ENCODE results near the gene CDK5. TPM values are rescaled to one million over a fixed set of nuclear protein-coding genes. Genes with fewer than 3 reads are reported as not detected.

CDK5 gene
- total and polyA plus RNA-seq, 2 of the 13 experiments (the other 11 are each of a cell fraction or from before 2014, with no cell fraction given) = 16.4 to 21.3 TPM

DNA sequence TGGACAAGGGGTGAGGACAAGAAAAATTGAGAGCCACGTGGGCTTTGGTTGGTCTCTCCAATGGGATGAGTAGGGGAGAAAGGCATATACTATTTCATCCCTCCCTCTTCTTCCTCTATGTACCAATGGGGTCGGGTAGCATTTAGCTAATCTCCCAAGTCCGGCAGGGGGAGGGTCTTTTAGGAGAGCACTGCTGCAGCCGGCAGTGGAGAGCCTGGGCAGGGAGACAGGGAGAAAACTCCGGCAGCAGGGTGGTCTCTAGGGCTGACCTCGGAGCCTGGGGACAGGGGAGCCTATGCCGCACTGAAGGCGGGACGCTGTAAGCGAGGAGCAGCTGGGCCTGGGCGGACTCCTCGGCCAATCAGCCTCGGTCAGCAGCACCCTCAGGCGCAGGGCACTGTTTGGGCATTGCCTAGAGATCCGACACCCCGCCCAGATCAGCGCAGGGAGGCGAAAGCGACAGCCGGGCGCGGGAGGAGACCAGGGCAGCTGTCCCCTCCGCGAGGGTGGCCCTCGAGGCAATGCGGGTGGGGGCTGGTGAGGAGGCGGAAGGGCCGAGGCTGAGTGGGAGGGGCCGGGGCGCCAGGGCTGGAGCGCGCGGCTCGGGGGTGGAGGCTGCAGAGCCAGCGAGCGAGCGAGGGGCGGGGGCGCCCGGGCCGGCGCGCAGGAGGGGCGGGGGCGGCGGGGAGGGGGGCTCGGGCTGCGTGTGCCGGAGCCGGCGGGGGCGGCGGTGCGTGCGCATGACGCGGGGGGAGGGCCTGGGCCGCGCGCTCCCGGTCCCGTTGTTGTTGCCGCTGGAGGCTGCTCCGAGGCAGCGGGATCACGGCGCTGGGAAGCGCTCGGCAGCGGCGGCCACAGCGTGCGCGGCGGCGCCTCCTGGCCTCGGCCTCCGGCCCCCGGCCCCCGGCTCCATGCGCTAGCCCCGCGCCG, 28.3 kb upstream of the CDK5 start, which contains the start of gene AGAP3 (continued):
- TF ChIP-seq HDAC2 (CRISPR knock-in tag; IDR thresholded peaks at IDR 0.05) (no peak), ZNF441 (CRISPR knock-in tag; IDR thresholded peaks at IDR 0.05; ENCODE audit: borderline replicate concordance) (no peak), ZNF230 (CRISPR knock-in tag; IDR thresholded peaks at IDR 0.05) (no peak), GABPB1 (CRISPR knock-in tag; IDR thresholded peaks at IDR 0.05) (peak; percentile 86), ZNF549 (CRISPR knock-in tag; IDR thresholded peaks at IDR 0.05) (no peak), ZFP82 (CRISPR knock-in tag; IDR thresholded peaks at IDR 0.05; ENCODE audit: borderline replicate concordance) (no peak), AKAP8 (CRISPR knock-in tag; IDR thresholded peaks at IDR 0.05) (no peak), ZFP36L1 (CRISPR knock-in tag; IDR thresholded peaks at IDR 0.05) (no peak), SMAD9 (CRISPR knock-in tag; IDR thresholded peaks at IDR 0.05) (no peak), RARA (CRISPR knock-in tag; IDR thresholded peaks at IDR 0.05) (peak; percentile 35; the same call in 1 of the 2 replicates), HDAC1 (CRISPR knock-in tag; IDR thresholded peaks at IDR 0.05) (peak; percentile 68; the same call in 1 of the 2 replicates), ZSCAN12 (CRISPR knock-in tag; IDR thresholded peaks at IDR 0.05) (no peak), ZNF263 (CRISPR knock-in tag; IDR thresholded peaks at IDR 0.05) (no peak), REL (CRISPR knock-in tag; conservative IDR thresholded peaks at IDR 0.05) (0 out of 2 replicates have a peak, but pooled peaks have one; percentile 30), ZNF766 (CRISPR knock-in tag; IDR thresholded peaks at IDR 0.05; ENCODE audit: borderline replicate concordance) (no peak), ZNF274 (CRISPR knock-in tag; IDR thresholded peaks at IDR 0.05) (peak; percentile 87; the same call in 1 of the 2 replicates), POGK (CRISPR knock-in tag; conservative IDR thresholded peaks at IDR 0.05) (0 out of 2 replicates have a peak, but pooled peaks have one; percentile 26), NCOR1 (IDR thresholded peaks at IDR 0.05; ENCODE audit: borderline replicate concordance, low read length) (no peak), ZNF800 (CRISPR knock-in tag; IDR thresholded peaks at IDR 0.05) (no peak), ZNF569 (CRISPR knock-in tag; IDR thresholded peaks at IDR 0.05; ENCODE audit: borderline replicate concordance) (no peak), TBL1XR1 (IDR thresholded peaks at IDR 0.05; ENCODE audit: borderline replicate concordance, low read length, partially characterized antibody) (no peak)
- TF ChIP-seq, protein P1, sequence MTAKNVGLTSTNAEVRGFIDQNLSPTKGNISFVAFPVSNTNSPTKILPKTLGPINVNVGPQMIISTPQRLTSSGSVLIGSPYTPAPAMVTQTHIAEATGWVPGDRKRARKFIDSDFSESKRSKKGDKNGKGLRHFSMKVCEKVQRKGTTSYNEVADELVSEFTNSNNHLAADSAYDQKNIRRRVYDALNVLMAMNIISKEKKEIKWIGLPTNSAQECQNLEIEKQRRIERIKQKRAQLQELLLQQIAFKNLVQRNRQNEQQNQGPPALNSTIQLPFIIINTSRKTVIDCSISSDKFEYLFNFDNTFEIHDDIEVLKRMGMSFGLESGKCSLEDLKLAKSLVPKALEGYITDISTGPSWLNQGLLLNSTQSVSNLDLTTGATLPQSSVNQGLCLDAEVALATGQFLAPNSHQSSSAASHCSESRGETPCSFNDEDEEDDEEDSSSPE (CRISPR knock-in tag; IDR thresholded peaks at IDR 0.05) = no peak
- TF ChIP-seq, protein P2, sequence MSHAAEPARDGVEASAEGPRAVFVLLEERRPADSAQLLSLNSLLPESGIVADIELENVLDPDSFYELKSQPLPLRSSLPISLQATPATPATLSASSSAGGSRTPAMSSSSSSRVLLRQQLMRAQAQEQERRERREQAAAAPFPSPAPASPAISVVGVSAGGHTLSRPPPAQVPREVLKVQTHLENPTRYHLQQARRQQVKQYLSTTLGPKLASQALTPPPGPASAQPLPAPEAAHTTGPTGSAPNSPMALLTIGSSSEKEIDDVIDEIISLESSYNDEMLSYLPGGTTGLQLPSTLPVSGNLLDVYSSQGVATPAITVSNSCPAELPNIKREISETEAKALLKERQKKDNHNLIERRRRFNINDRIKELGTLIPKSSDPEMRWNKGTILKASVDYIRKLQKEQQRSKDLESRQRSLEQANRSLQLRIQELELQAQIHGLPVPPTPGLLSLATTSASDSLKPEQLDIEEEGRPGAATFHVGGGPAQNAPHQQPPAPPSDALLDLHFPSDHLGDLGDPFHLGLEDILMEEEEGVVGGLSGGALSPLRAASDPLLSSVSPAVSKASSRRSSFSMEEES (CRISPR knock-in tag; IDR thresholded peaks at IDR 0.05) = no peak

All from HepG2 (cell line).